ENCODE results near the gene OTULIN.

GRCh38 chr5:14666357-14666756 lies 1.8 kb downstream of the OTULIN start:
- TF ChIP-seq EZH2 (IDR thresholded peaks at IDR 0.05; ENCODE audit: low read length, missing control alignments) (no peak), CTCF (conservative IDR thresholded peaks at IDR 0.05 in 1 of 2, IDR thresholded peaks at IDR 0.05 in 1 of 2; ENCODE audit: low read depth in 1 of 2, low read length in 2 of 2) (no peak)

Measured in fibroblast of lung (primary cell).